GM12872 (cell line): ENCODE results near the gene KCTD13.

ENCODE experiments used
- TF ChIP-seq, protein P1 (sequence below): IDR thresholded peaks from 3 replicates; pipeline ENCODE4 v1.5.1; 2011; ENCODE audit warnings: low read depth, mild to moderate bottlenecking, low read length, moderate library complexity; ENCODE audit not compliant: insufficient read depth

KCTD13 gene

GRCh38 chr16:29863669-29863984 lies 62.4 kb downstream of the KCTD13 start:
- TF ChIP-seq, protein P1, sequence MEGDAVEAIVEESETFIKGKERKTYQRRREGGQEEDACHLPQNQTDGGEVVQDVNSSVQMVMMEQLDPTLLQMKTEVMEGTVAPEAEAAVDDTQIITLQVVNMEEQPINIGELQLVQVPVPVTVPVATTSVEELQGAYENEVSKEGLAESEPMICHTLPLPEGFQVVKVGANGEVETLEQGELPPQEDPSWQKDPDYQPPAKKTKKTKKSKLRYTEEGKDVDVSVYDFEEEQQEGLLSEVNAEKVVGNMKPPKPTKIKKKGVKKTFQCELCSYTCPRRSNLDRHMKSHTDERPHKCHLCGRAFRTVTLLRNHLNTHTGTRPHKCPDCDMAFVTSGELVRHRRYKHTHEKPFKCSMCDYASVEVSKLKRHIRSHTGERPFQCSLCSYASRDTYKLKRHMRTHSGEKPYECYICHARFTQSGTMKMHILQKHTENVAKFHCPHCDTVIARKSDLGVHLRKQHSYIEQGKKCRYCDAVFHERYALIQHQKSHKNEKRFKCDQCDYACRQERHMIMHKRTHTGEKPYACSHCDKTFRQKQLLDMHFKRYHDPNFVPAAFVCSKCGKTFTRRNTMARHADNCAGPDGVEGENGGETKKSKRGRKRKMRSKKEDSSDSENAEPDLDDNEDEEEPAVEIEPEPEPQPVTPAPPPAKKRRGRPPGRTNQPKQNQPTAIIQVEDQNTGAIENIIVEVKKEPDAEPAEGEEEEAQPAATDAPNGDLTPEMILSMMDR = no peak

DNA sequence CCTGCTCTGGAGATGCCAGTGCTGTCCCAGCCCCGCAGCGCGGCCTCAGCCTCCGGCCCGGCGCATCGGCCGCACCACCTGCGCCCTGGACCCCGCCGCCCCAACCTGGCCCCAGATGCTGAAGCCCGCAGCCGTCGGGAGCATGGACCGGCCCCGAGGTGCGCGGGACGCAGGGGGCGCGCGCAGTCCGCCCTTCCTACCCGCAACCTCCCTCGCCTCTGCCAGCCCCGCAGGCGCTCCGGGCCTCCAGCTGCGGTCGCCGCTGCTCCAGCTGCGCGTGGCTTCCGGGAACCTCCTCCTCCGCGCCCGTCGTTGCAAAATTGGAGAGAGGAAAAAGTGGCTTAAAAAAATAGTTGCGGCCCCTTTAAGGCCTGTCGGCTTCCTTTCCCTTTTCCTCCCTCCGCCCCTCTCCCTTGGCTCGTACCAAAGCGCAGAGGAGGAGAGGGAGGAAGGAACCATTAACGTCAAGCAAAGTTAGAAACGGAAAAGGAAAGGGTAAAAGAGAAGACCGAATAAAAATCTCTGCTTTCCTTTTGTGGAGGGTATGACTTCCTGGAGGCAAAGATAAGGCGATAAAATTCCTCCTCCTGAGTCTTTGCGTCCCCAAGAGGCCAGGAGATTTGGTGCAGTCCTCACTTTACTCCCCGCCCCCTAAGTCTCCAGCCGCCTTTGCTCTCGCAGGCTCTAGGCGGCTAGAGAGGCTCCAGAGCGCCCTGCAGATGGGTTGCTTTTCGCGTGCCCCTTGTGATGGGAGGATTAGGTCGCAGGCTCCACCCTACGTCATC lies 63.0 kb downstream of the KCTD13 start, which contains the start of gene CDIPT:
CDIPT (minus strand) TSS at position 343 of the 785 bp plus-strand sequence. CDS start 369 bp downstream, outside the sequence.
- TF ChIP-seq, protein P1 = peak; percentile 86

DNA sequence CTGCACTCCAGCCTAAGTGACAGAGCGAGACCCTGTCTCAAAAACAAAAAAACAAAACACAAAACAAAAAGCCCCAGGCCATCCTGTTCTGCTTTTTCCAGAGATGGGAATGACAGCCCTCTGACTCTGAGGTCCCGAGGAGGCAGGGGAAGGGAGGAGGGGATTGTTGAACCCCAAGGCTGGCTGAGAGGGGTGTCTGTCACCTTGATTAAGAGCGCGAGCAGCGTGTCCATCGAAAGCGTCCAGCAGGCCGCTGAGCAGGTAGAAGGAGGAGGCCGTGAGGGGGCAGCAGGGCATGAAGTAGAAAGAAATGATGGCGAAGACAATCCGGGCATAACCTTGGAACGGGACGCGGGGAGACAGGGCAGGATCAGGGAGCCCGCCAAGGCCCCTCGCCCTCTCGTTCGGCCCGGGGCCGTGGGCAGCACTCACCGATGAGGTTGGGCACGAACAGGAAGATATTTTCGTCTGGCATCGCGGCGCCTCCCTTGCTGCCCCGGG lies 63.6 kb downstream of the KCTD13 start:
- TF ChIP-seq, protein P1 = no peak

GRCh38 chr16:29860218-29860617 lies 65.8 kb downstream of the KCTD13 start:
- TF ChIP-seq, protein P1 = no peak

- TF ChIP-seq, protein P1 = no peak
These were observed 67.1 kb downstream of the KCTD13 start for GRCh38 chr16:29858974-29859373.

GRCh38 chr16:29858149-29858849 lies 67.7 kb downstream of the KCTD13 start:
- TF ChIP-seq, protein P1 = no peak

DNA sequence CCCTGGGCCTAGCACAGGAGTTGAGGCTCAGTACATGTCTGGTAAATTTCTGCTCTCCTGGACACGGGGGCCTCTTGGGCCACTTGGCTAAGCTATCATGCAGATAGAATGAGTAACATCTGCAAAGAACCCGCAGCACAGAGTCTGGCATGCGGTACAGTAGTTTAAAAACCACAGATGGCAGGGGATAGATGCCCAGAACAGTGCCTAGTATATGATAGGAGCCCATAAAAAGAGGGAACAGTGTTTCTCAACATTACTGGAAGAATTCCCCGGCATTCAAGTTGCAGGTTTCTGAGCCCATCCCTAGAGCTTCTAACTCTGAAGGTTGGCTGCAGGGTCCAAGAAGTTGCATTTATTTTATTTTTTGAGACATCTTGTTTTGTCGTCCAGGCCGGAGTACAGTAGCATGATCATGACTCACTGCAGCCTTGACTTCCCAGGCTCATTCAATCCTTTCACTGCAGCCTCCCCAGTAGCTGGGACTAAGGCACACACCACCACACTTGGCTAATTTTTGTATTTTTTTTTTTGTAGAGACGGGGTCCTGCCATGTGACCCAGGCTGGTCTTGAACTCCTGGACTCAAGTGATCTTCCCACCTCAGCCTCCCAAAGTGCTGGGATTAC lies 68.8 kb downstream of the KCTD13 start:
- TF ChIP-seq, protein P1 = no peak
